ENCODE measurements around the gene TEX10.

GRCh38 chr9:100324594-100325200 lies 28.0 kb downstream of the TEX10 start:
- no peak for TF ChIP-seq CTCF (IDR thresholded peaks at IDR 0.05)
- TF ChIP-seq POLR2A (IDR thresholded peaks at IDR 0.05): no peak

Measured in lower leg skin (tissue), 3 donors.